ENCODE measurements around the gene SCNN1G. TPM values are rescaled to one million over a fixed set of nuclear protein-coding genes. Genes with fewer than 3 reads are reported as not detected.

SCNN1G gene, protein sequence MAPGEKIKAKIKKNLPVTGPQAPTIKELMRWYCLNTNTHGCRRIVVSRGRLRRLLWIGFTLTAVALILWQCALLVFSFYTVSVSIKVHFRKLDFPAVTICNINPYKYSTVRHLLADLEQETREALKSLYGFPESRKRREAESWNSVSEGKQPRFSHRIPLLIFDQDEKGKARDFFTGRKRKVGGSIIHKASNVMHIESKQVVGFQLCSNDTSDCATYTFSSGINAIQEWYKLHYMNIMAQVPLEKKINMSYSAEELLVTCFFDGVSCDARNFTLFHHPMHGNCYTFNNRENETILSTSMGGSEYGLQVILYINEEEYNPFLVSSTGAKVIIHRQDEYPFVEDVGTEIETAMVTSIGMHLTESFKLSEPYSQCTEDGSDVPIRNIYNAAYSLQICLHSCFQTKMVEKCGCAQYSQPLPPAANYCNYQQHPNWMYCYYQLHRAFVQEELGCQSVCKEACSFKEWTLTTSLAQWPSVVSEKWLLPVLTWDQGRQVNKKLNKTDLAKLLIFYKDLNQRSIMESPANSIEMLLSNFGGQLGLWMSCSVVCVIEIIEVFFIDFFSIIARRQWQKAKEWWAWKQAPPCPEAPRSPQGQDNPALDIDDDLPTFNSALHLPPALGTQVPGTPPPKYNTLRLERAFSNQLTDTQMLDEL
- not detected for total RNA-seq

DNA sequence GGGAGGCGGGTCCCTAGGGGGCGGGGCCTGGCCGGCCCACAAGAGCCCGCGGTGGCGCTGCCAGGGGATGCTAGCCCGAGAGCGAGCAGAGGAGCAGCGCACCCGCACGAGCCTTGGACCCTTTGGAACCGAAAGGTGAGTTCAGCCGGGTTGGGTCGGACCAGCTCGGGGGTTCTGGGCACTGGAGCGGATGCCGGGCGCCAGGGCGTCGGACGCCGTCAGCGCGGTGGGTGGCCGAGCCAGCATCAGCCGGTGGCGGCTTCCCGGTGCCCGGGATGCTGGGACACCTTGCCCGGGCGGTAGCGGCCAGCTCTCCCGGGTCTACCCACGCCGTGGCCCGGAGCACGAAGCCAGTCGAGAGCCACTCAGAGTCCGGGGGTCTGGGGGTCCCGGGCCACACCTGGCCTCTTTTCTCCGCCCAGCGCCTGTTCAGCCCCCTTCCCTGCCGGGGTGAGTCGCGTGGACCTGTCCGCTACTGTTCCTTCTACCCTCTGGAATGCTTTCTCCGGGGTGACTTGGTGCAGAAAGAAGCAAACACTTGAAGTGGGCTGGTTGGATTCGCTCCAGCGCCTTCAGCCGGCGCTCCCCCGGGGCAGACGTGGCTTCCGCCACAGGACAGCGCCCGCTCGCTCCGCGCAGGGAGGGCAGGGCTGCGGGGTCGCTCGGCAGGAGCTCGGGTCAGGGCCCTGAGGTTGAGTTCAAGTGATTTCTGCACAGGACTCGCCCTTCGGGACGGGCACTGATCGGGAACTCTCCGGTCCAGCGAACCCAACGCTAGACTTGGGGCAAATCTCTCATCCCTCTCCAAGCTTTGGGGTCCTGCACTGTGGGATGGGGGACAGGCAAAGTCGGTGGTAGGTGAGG lies at the start of gene SCNN1G:
Gene SCNN1G, plus strand, starts transcription at position 67 of the 864 bp plus-strand sequence. CDS start 3,527 bp downstream, outside the sequence.

DNA sequence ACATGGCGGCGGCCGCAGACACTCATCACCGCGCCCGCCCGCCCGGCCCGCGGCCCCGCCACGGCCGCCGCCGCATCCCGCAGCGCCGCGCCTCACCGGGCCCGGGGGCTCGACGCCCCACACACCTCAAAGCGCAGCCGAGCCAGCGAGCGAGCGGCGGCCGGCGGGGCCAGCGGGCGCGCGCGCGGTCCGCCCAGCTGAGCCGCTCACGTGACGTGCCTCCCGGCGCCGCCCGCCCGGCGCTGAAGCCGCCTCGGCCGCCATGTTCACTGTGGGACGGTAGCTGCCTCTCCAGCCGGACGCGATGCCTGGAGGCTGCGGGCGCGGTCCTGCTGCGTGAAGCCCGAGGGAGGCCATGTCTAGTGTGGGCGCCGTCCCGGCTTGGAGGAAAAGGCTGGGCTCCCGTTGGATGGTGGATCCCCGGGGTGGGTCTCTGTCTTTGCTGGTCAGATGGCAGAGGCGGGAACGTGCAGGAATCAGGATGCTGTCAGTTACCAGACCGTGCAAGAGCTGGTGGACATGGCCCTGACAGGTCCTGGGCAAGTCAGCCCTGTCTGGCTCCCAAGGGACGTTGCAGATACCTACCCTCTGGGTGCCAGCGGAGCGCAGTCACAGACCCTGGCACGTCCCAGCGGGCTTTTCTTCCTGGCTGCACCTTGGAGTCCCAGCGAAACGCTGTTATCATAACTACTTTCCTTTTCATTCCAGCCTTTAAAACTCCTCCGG lies 33.1 kb upstream of the SCNN1G start, which contains the start of gene USP31:
Gene USP31, minus strand, starts transcription at position 186 of the 726 bp plus-strand sequence. Its CDS starts 182 bp downstream, at position 4.

Other genes with a start within 250 kb of the SCNN1G start
- 1 to 10 TPM; 5.3 to 6.6 TPM for gene USP31, start 33.3 kb upstream of the SCNN1G start, total RNA-seq
- not detected for gene SCNN1B, start 119.6 kb downstream of the SCNN1G start, total RNA-seq